ENCODE data around the gene ZNF548. TPM values are rescaled to one million over a fixed set of nuclear protein-coding genes. Genes with fewer than 3 reads are reported as not detected.
A peak's percentile ranks its signal among the peaks of the same experiment; 100 is the strongest.

ZNF548 gene
- total RNA-seq, 1 experiment from 2014 or later: 14.7 TPM

GRCh38 chr19:57436417-57436816 lies 46.8 kb downstream of the ZNF548 start:
- CTCF ChIA-PET: no interaction called here

GRCh38 chr19:57437931-57438330 lies 48.3 kb downstream of the ZNF548 start:
- no peak for ATAC-seq
- H3K27ac ChIP-seq (ENCODE audit: low read length): no peak overlapping the region
- TF ChIP-seq POLR2AphosphoS5 (IDR thresholded peaks at IDR 0.05; ENCODE audit: low read depth, low read length): no peak
- DNase-seq (ENCODE audit: low read depth, low spot score): no peak
- intact Hi-C loops (cut with micrococcal nuclease; ENCODE audit: unreplicated experiment): no loop called here
- in situ Hi-C loops (cut with HindIII; ENCODE audit: low pct_unique_long_range_greater_than_20kb, low sequenced_read_pairs): no loop called here
- H3K36me3 ChIP-seq (ENCODE audit: control insufficient read depth, insufficient read depth, low read length): no peaks in the 10 kb centered on the region
- no peak overlapping the region for H3K4me3 ChIP-seq (ENCODE audit: low read depth in 2 of 2, low read length in 2 of 2)
- ChIA-PET CTCF (no interaction called here), POLR2A (no interaction called here)
- H3K27me3 ChIP-seq (ENCODE audit: control insufficient read depth, insufficient read depth, low read length): no peaks in the 10 kb centered on the region
- peaks cover 37% of the 10 kb centered on the region for H3K9me3 ChIP-seq (ENCODE audit: control insufficient read depth, insufficient read depth, low read depth, low read length)
- peaks cover 5% of the 10 kb centered on the region for H3K4me1 ChIP-seq (ENCODE audit: control insufficient read depth, insufficient read depth, low read length)
- no TSS peak for BruUV-seq (replicated peaks)

More at GRCh38 chr19:57436417-57436816, 46.8 kb downstream of the ZNF548 start:
- peaks cover 24% of the 10 kb centered on the region for H3K9me3 ChIP-seq (ENCODE audit: control insufficient read depth, insufficient read depth, low read depth, low read length)
- H3K27ac ChIP-seq (ENCODE audit: low read length): peak overlapping the region; percentile 86
- no peak for TF ChIP-seq SIN3A (IDR thresholded peaks at IDR 0.05; ENCODE audit: borderline replicate concordance, insufficient read depth, low read depth, low read length)
- TF ChIP-seq REST (IDR thresholded peaks at IDR 0.05; ENCODE audit: insufficient read depth in 1 of 2, low read depth in 2 of 2, low read length in 1 of 2): no peak
- no peak for TF ChIP-seq CTCF (IDR thresholded peaks at IDR 0.05)
- TF ChIP-seq TCF7L2 (IDR thresholded peaks at IDR 0.05; ENCODE audit: low read depth, low read length): no peak
- no peak for TF ChIP-seq POLR2AphosphoS5 (IDR thresholded peaks at IDR 0.05; ENCODE audit: low read depth, low read length)
- in situ Hi-C loops (cut with HindIII; ENCODE audit: low pct_unique_long_range_greater_than_20kb, low sequenced_read_pairs): no loop called here
- POLR2A ChIA-PET: interaction anchor here (0.6 kb wide), 1 partner anchor 172 kb away, joined by 6 read pairs; no protein-coding TSS in a partner anchor
- TSS peak; percentile 76 for BruUV-seq (replicated peaks)
- DNase-seq (ENCODE audit: low read depth, low spot score) (no peak), ATAC-seq (no peak)
- intact Hi-C loops (cut with micrococcal nuclease; ENCODE audit: unreplicated experiment): no loop called here
- peaks cover 5% of the 10 kb centered on the region for H3K4me1 ChIP-seq (ENCODE audit: control insufficient read depth, insufficient read depth, low read length)
- H3K27me3 ChIP-seq (ENCODE audit: control insufficient read depth, insufficient read depth, low read length): no peaks in the 10 kb centered on the region
- peak overlapping the region; percentile 65 to 92 for H3K4me3 ChIP-seq (ENCODE audit: low read depth in 2 of 2, low read length in 2 of 2)
- no peaks in the 10 kb centered on the region for H3K36me3 ChIP-seq (ENCODE audit: control insufficient read depth, insufficient read depth, low read length)

- intact Hi-C loops (cut with micrococcal nuclease; ENCODE audit: unreplicated experiment): no loop called here
Measured at GRCh38 chr19:57438925-57439324, 49.3 kb downstream of the ZNF548 start.

More at GRCh38 chr19:57438925-57439324, 49.3 kb downstream of the ZNF548 start:
- in situ Hi-C loops (cut with HindIII; ENCODE audit: low pct_unique_long_range_greater_than_20kb, low sequenced_read_pairs): no loop called here
- TF ChIP-seq SIN3A (IDR thresholded peaks at IDR 0.05; ENCODE audit: borderline replicate concordance, insufficient read depth, low read depth, low read length) (no peak), TCF7L2 (IDR thresholded peaks at IDR 0.05; ENCODE audit: low read depth, low read length) (no peak), CTCF (IDR thresholded peaks at IDR 0.05) (no peak), REST (IDR thresholded peaks at IDR 0.05; ENCODE audit: insufficient read depth in 1 of 2, low read depth in 2 of 2, low read length in 1 of 2) (no peak), POLR2AphosphoS5 (IDR thresholded peaks at IDR 0.05; ENCODE audit: low read depth, low read length) (no peak)
- ChIA-PET CTCF (no interaction called here), POLR2A (no interaction called here)
- Histone ChIP-seq H3K27ac (ENCODE audit: low read length) (no peak overlapping the region), H3K36me3 (ENCODE audit: control insufficient read depth, insufficient read depth, low read length) (no peaks in the 10 kb centered on the region), H3K9me3 (ENCODE audit: control insufficient read depth, insufficient read depth, low read depth, low read length) (peaks cover 47% of the 10 kb centered on the region), H3K4me1 (ENCODE audit: control insufficient read depth, insufficient read depth, low read length) (peaks cover 5% of the 10 kb centered on the region), H3K4me3 (ENCODE audit: low read depth in 2 of 2, low read length in 2 of 2) (no peak overlapping the region), H3K27me3 (ENCODE audit: control insufficient read depth, insufficient read depth, low read length) (no peaks in the 10 kb centered on the region)
- BruUV-seq (replicated peaks): no TSS peak
- ATAC-seq: no peak
- no peak for DNase-seq (ENCODE audit: low read depth, low spot score)
